K562 (cell line): ENCODE data around the gene TIMP3.

Experiments
- IRF2 ChIP-seq: sonication (generic); formaldehyde crosslinking; IDR thresholded peaks from 2 replicates; pipeline ENCODE4 v1.8.1; 2022; ENCODE audit warnings: mild to moderate bottlenecking, missing genetic modification reagents
- MXI1 ChIP-seq: IDR thresholded peaks from 2 replicates; pipeline ENCODE4 v1.6.1; 2011; ENCODE audit warnings: low read depth, mild to moderate bottlenecking, improper control_type of control experiment, low read length
- POLR2A ChIP-seq: fragments of 450-650 bp; conservative IDR thresholded peaks from 2 replicates; pipeline ENCODE4 v1.6.1; 2016
- RCOR1 ChIP-seq, 2 experiments: IDR thresholded peaks; 2 replicates each; pipeline ENCODE4 v1.6.1; 2012; ENCODE audit warnings: low read depth in 2 of 2, low read length in 2 of 2, borderline replicate concordance in 1 of 2, improper control_type of control experiment in 1 of 2
- REST ChIP-seq, 2 experiments: fragments of 450-650 bp; formaldehyde crosslinking in 1 of 2; IDR thresholded peaks; 2 replicates each; pipeline versions ENCODE4 v1.4.0 to v1.6.1; 2014 to 2020; ENCODE audit warnings: mild to moderate bottlenecking in 2 of 2, borderline replicate concordance in 1 of 2, low read depth in 1 of 2

GRCh38 chr22:32866953-32867352 is 65.4 kb downstream of the TIMP3 start:
- TF ChIP-seq IRF2: no peak
- TF ChIP-seq POLR2A: no peak
- TF ChIP-seq MXI1: no peak
- no peak for TF ChIP-seq RCOR1 (IDR thresholded peaks at IDR 0.05; ENCODE audit: borderline replicate concordance in 1 of 2, low read depth in 2 of 2, low read length in 2 of 2)
- no peak for TF ChIP-seq REST (IDR thresholded peaks at IDR 0.05; ENCODE audit: borderline replicate concordance)
- TF ChIP-seq REST (CRISPR knock-in tag; IDR thresholded peaks at IDR 0.05; ENCODE audit: low read depth): no peak
